HEK293T (cell line): ENCODE measurements around the gene RBM44.
"Not testable (repeated sequence)": the region's sequence is repeated elsewhere in the genome, so short reads cannot be mapped to it uniquely, and the experiment has no call there.

Experiments used
- CTCF ChIA-PET: fragments of 350-600 bp; formaldehyde crosslinking; extraction: SDS; loops from one replicate; lab custom pipeline; 2021; ENCODE audit warnings: antibody characterized with exemption, inconsistent platforms; lab: Yijun Ruan, JAX
- POLR2A ChIA-PET: fragments of 350-600 bp; formaldehyde crosslinking; extraction: SDS; loops from one replicate; lab custom pipeline; 2020; ENCODE audit warnings: antibody characterized with exemption, inconsistent platforms; lab: Yijun Ruan, JAX
- DNase-seq: peaks from one replicate; pipeline ENCODE4 v3.0.0; 2012; ENCODE audit warnings: mixed read lengths; ENCODE audit errors: extremely low spot score
- ARNT ChIP-seq: fragments of 450-650 bp; IDR thresholded peaks from 2 replicates; pipeline ENCODE4 v1.6.1; 2017; ENCODE audit warnings: mild to moderate bottlenecking
- BHLHE40 ChIP-seq: fragments of 450-650 bp; IDR thresholded peaks from 2 replicates; pipeline ENCODE4 v1.6.1; 2016; ENCODE audit warnings: mild to moderate bottlenecking, moderate library complexity, borderline replicate concordance
- CTBP1 ChIP-seq: fragments of 450-650 bp; IDR thresholded peaks from 2 replicates; pipeline ENCODE4 v1.6.1; 2016; ENCODE audit warnings: borderline replicate concordance
- ELF4 ChIP-seq: fragments of 450-650 bp; IDR thresholded peaks from 2 replicates; pipeline ENCODE4 v1.6.1; 2017; ENCODE audit warnings: antibody characterized with exemption
- FOXA1 ChIP-seq: fragments of 450-650 bp; IDR thresholded peaks from 2 replicates; pipeline ENCODE4 v1.6.1; 2016; ENCODE audit warnings: mild to moderate bottlenecking
- FOXK2 ChIP-seq: fragments of 450-650 bp; IDR thresholded peaks from 2 replicates; pipeline ENCODE4 v1.6.1; 2016; ENCODE audit warnings: mild to moderate bottlenecking
- FOXM1 ChIP-seq: fragments of 450-650 bp; IDR thresholded peaks from 2 replicates; pipeline ENCODE4 v1.6.1; 2017; ENCODE audit warnings: mild to moderate bottlenecking, borderline replicate concordance
- HDGF ChIP-seq: fragments of 450-650 bp; IDR thresholded peaks from 2 replicates; pipeline ENCODE4 v1.6.1; 2017; ENCODE audit warnings: antibody characterized with exemption, borderline replicate concordance
- L3MBTL2 ChIP-seq: fragments of 450-650 bp; conservative IDR thresholded peaks from 2 replicates; pipeline ENCODE4 v1.6.1; 2016; ENCODE audit warnings: mild to moderate bottlenecking
- LEF1 ChIP-seq: fragments of 450-650 bp; IDR thresholded peaks from 2 replicates; pipeline ENCODE4 v1.6.1; 2017; ENCODE audit warnings: mild to moderate bottlenecking, borderline replicate concordance
- NFRKB ChIP-seq: fragments of 450-650 bp; IDR thresholded peaks from 2 replicates; pipeline ENCODE4 v1.6.1; 2016; ENCODE audit warnings: mild to moderate bottlenecking, moderate library complexity
- PKNOX1 ChIP-seq: fragments of 450-650 bp; IDR thresholded peaks from 2 replicates; pipeline ENCODE4 v1.6.1; 2016
- SP1 ChIP-seq: fragments of 450-650 bp; IDR thresholded peaks from 2 replicates; pipeline ENCODE4 v1.6.1; 2017
- SUZ12 ChIP-seq: fragments of 450-650 bp; IDR thresholded peaks from 2 replicates; pipeline ENCODE4 v1.6.1; 2016; ENCODE audit warnings: mild to moderate bottlenecking
- TARDBP ChIP-seq: fragments of 450-650 bp; IDR thresholded peaks from 2 replicates; pipeline ENCODE4 v1.6.1; 2016
- ZNF384 ChIP-seq: fragments of 450-650 bp; IDR thresholded peaks from 2 replicates; pipeline ENCODE4 v1.6.1; 2016

The RBM44 gene

GRCh38 chr2:237773826-237774225 lies 24.8 kb upstream of the RBM44 start:
- no peak for DNase-seq
- CTCF ChIA-PET, result no interaction called here

GRCh38 chr2:237774811-237775553 lies 23.6 kb upstream of the RBM44 start:
- ChIA-PET POLR2A (no interaction called here), CTCF (interaction anchor here (1.0 to 1.6 kb wide), 3 partner anchors 9 to 102 kb away, joined by 4 to 7 read pairs (median 4); no protein-coding TSS in a partner anchor)
- TF ChIP-seq FOXK2, result no peak
- no peak for TF ChIP-seq FOXA1
- TF ChIP-seq CTBP1, result no peak
- TF ChIP-seq ARNT, result no peak
- no peak for TF ChIP-seq BHLHE40
- TF ChIP-seq SP1, result no peak
- no peak for TF ChIP-seq ELF4
- no peak for TF ChIP-seq NFRKB
- TF ChIP-seq ZNF384, result no peak
- DNase-seq, result peak; percentile 63

More at GRCh38 chr2:237773826-237774225, 24.8 kb upstream of the RBM44 start:
- POLR2A ChIA-PET, result no interaction called here
- TF ChIP-seq SUZ12 (no peak), LEF1 (no peak), SP1 (no peak), FOXK2 (no peak), BHLHE40 (no peak), TARDBP (no peak), L3MBTL2 (no peak), HDGF (no peak), FOXA1 (no peak), ZNF384 (no peak), ELF4 (no peak), CTBP1 (no peak), FOXM1 (no peak), ARNT (no peak), NFRKB (no peak), PKNOX1 (no peak)

DNA sequence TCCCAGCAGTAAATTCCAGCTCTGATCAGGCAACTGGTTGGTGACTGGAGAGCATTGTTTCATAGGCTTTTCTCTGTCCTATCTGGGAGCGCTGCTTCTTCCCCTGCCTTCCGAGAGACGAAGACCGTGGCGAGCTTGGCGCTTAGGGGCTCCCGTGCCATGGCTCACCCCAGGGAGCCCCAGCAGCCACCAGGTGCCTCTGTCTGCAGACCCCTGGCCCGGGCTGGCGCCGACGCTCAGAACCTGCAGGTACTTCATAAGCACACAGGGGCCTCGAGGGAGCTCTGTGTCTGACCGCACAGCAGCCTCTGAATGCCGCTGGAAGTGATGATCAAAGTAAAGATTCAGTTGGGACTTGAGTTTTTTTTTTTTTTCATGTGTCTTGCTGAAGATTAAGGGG lies 19.1 kb upstream of the RBM44 start:
- no peak for DNase-seq
- TF ChIP-seq ARNT (no peak), ELF4 (no peak), TARDBP (no peak), SP1 (no peak)
- CTCF ChIA-PET, result interaction anchor here (1.1 to 1.2 kb wide), 2 partner anchors 94 to 484 kb away, joined by 4 to 6 read pairs; no protein-coding TSS in a partner anchor
- POLR2A ChIA-PET, result interaction anchor here (0.7 kb wide), 1 partner anchor 1260 kb away, joined by 4 read pairs; no protein-coding TSS in a partner anchor

DNA sequence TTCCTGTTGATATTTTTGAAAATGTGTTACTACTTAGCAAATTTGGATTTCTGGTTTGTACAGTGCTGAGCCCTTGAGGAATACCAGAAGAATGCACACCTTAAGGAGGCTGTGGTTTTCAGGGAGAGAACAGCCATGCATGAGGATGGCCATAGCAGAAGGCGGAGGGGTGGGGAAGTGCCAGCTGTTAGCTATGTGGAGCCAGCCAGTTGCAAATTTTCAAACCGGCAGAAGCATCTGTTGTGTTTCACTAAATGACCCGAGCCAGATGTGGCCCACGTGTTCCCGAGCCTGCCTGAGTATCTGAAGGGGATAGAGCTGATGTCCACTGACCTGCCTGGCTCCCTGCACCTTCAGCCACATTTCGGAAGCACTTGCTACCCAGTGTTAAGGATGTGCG lies 16.4 kb upstream of the RBM44 start:
- CTCF ChIA-PET, result no interaction called here
- TF ChIP-seq SP1, result no peak
- no peak for TF ChIP-seq CTBP1

GRCh38 chr2:237783678-237784077 lies 14.9 kb upstream of the RBM44 start:
- POLR2A ChIA-PET, CTCF ChIA-PET, DNase-seq: not testable (repeated sequence)

More for the DNA sequence above, 16.4 kb upstream of the RBM44 start:
- POLR2A ChIA-PET, result no interaction called here
- DNase-seq, result no peak

DNA sequence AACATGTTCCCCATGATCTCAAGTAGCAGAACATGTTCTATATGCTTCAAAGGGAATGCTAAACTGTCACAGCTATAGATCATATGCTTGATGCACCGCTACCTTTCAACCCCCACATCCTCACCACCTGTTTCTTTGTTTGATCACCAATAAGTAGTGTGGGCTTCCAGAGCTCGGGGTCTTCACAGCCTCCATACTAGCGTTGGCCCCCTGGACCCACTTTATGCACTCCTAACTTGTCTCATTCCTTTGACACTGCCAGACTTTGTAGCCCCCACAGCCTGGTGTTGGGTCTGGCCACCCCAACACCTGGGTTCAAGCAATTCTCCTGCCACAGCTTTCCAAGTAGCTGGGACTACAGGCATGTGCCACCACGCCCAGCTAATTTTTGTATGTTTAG lies 11.6 kb upstream of the RBM44 start:
- no peak for DNase-seq
- CTCF ChIA-PET, result no interaction called here
- TF ChIP-seq SUZ12 (no peak), SP1 (no peak), FOXK2 (no peak), FOXA1 (no peak), BHLHE40 (no peak), L3MBTL2 (no peak), ELF4 (no peak), TARDBP (no peak), NFRKB (no peak), PKNOX1 (no peak), FOXM1 (no peak), ARNT (no peak), HDGF (no peak), LEF1 (no peak), CTBP1 (no peak), ZNF384 (no peak)
- POLR2A ChIA-PET, result no interaction called here

DNA sequence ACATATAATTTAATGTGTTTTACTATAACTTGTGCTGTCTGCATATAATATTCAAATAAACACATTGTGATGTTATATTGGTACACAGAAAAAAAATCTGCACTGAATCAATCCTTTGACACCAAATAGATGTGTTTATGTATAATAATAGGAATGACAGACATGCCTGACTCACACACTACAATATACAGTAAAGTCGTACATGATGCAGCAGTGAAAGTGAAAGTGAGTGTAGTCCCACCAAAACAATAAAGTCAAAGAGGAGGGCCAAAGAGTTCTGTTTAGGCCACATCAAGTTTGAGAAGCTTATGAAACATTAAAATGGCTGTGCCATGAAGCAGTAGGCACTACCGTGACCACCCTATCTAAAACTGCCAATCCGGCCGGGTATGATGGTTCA lies 8.2 kb upstream of the RBM44 start:
- ChIA-PET CTCF (no interaction called here), POLR2A (no interaction called here)
- no peak for TF ChIP-seq FOXK2
- no peak for TF ChIP-seq BHLHE40
- TF ChIP-seq LEF1, result no peak
- no peak for TF ChIP-seq ZNF384
- no peak for TF ChIP-seq NFRKB
- TF ChIP-seq FOXA1, result no peak
- TF ChIP-seq FOXM1, result no peak
- no peak for TF ChIP-seq SUZ12
- TF ChIP-seq TARDBP, result no peak
- no peak for TF ChIP-seq ARNT
- no peak for TF ChIP-seq L3MBTL2
- no peak for TF ChIP-seq ELF4
- TF ChIP-seq SP1, result no peak
- no peak for TF ChIP-seq CTBP1
- no peak for TF ChIP-seq HDGF
- no peak for TF ChIP-seq PKNOX1
- no peak for DNase-seq
